OCI-LY7 (cell line): ENCODE data around the gene EBF3. TPM values are rescaled to one million over a fixed set of nuclear protein-coding genes. Genes with fewer than 3 reads are reported as not detected.

ENCODE experiments used
- BruUV-seq: library from RNA; stranded (reverse); fragments of 400-500 nt; replicated peaks from 2 replicates; lab custom pipeline; 2021; lab: Mats Ljungman, UMichigan
- CTCF ChIA-PET: fragments of 300-600 bp; sonication (Branson Sonifier 250); formaldehyde crosslinking; loops from one replicate; lab custom pipeline; 2022; ENCODE audit warnings: antibody characterized with exemption; ENCODE audit not compliant: unreplicated experiment; lab: Charles Lee
- POLR2A ChIA-PET: fragments of 300-600 bp; sonication (Branson Sonifier 250); formaldehyde crosslinking; loops from one replicate; lab custom pipeline; 2022; ENCODE audit warnings: antibody characterized with exemption; lab: Charles Lee
- DNase-seq: peaks from one replicate; pipeline ENCODE4 v3.0.0-alpha.2; 2015; ENCODE audit warnings: low spot score
- H2AFZ ChIP-seq: fragments of 200-600 bp; sonication (generic), shearing (Covaris generic); 2 replicates; pipeline ENCODE4 v1.6.1; 2014; ENCODE audit warnings: mild to moderate bottlenecking, antibody characterized with exemption, low read length, moderate library complexity
- H3K27ac ChIP-seq: fragments of 200-600 bp; sonication (generic); 2 replicates; pipeline ENCODE4 v1.5.1; 2014; ENCODE audit warnings: mixed run types, low read depth, mild to moderate bottlenecking, moderate library complexity, low read length, inconsistent platforms; ENCODE audit not compliant: poor library complexity, severe bottlenecking
- H3K36me3 ChIP-seq: fragments of 200-600 bp; sonication (generic); 2 replicates; pipeline ENCODE4 v1.6.1; 2014; ENCODE audit warnings: mild to moderate bottlenecking, antibody characterized with exemption, low read length, moderate library complexity, mixed read lengths; ENCODE audit not compliant: insufficient read depth
- H3K4me1 ChIP-seq: fragments of 200-600 bp; sonication (generic); 2 replicates; pipeline ENCODE4 v1.5.1; 2014; ENCODE audit warnings: mild to moderate bottlenecking, low read length; ENCODE audit not compliant: insufficient read depth, poor library complexity, severe bottlenecking
- H3K4me2 ChIP-seq: fragments of 200-600 bp; sonication (generic); 2 replicates; pipeline ENCODE4 v1.6.1; 2014; ENCODE audit warnings: mild to moderate bottlenecking, low read length
- H3K4me3 ChIP-seq: fragments of 200-600 bp; sonication (generic); 2 replicates; pipeline ENCODE4 v1.5.1; 2014; ENCODE audit warnings: mild to moderate bottlenecking, low read depth, low read length; ENCODE audit not compliant: poor library complexity, severe bottlenecking
- H3K79me2 ChIP-seq: fragments of 200-600 bp; sonication (generic); 2 replicates; pipeline ENCODE4 v1.6.1; 2016; ENCODE audit warnings: low read depth, mild to moderate bottlenecking, low read length, moderate library complexity, mixed read lengths; ENCODE audit not compliant: insufficient read depth
- H3K9me2 ChIP-seq: fragments of 200-600 bp; sonication (generic); 2 replicates; pipeline ENCODE4 v1.6.1; 2016; ENCODE audit warnings: mild to moderate bottlenecking, low read length, mixed read lengths; ENCODE audit not compliant: insufficient read depth
- H3K9me3 ChIP-seq: fragments of 200-600 bp; sonication (generic); 2 replicates; pipeline ENCODE4 v1.6.1; 2014; ENCODE audit warnings: mild to moderate bottlenecking, mixed run types, low read length, mixed read lengths
- H4K20me1 ChIP-seq: fragments of 200-600 bp; sonication (generic); 2 replicates; pipeline ENCODE4 v1.6.1; 2014; ENCODE audit warnings: mild to moderate bottlenecking, antibody characterized with exemption, low read length, moderate library complexity, mixed read lengths; ENCODE audit not compliant: insufficient read depth
- EZH2phosphoT487 ChIP-seq: fragments of 200-600 bp; sonication (generic); IDR thresholded peaks from 2 replicates; pipeline ENCODE4 v1.6.1; 2018; ENCODE audit warnings: low read depth, borderline replicate concordance, mild to moderate bottlenecking, mixed run types, antibody characterized with exemption, low read length, moderate library complexity, mixed read lengths
- intact Hi-C: fragments of 100-400 bp; cut with micrococcal nuclease; formaldehyde crosslinking; loops from one replicate; pipeline ENCODE4 v1.10.0; 2022; ENCODE audit not compliant: unreplicated experiment
- total RNA-seq, 2 experiments: library from RNA; depleted of rRNA in 1 of 2; stranded (reverse); fragments of >200 nt in 1 of 2; shearing (Covaris generic) in 1 of 2; gene quantifications; 2 replicates each; pipeline ENCODE4 v1.2.3, GENCODE V29; 2014 to 2022
- TF ChIP-seq, protein P1 (sequence below): fragments of 200-600 bp; sonication (generic); conservative IDR thresholded peaks from 2 replicates; pipeline ENCODE4 v1.5.1; 2014; ENCODE audit warnings: mild to moderate bottlenecking, antibody characterized with exemption, low read length, moderate library complexity, mixed read lengths

EBF3 gene
- total RNA-seq, 2 experiments from 2014 or later, result not detected

DNA sequence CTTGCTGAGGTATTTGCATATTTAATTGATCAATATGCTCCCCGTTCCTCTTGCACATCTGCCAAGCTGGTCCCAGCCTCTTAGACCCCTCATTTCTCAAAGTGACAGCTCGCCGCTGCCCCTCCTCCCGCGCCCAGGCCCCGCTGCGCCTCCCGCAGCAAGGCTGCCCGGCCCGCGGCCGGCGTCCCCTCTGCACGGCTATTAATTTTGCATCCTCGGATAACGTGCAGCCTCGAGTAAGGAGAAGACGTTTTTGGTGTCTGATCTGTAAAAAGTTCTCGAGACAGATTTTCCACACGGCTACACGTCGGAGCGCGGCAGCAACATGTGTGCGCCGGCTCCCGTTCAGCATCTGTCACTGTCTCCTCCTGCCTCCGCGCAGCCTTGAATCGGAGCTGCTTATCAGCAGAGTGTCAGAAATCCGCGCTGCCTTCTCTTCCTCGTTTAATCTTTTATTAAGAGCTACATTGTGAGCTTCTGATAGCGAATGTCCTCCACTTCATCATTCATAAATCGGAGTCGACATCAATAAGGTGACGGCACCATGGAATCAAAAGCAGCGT is 65.3 kb downstream of the EBF3 start:
- H3K4me3 ChIP-seq, result no peak overlapping the region
- no peak overlapping the region for H2AFZ ChIP-seq
- intact Hi-C loops, result no loop called here
- DNase-seq, result no peak
- H3K79me2 ChIP-seq, result no peaks in the 10 kb centered on the region
- POLR2A ChIA-PET, result no interaction called here
- no peaks in the 10 kb centered on the region for H3K4me1 ChIP-seq
- TF ChIP-seq, protein P1, sequence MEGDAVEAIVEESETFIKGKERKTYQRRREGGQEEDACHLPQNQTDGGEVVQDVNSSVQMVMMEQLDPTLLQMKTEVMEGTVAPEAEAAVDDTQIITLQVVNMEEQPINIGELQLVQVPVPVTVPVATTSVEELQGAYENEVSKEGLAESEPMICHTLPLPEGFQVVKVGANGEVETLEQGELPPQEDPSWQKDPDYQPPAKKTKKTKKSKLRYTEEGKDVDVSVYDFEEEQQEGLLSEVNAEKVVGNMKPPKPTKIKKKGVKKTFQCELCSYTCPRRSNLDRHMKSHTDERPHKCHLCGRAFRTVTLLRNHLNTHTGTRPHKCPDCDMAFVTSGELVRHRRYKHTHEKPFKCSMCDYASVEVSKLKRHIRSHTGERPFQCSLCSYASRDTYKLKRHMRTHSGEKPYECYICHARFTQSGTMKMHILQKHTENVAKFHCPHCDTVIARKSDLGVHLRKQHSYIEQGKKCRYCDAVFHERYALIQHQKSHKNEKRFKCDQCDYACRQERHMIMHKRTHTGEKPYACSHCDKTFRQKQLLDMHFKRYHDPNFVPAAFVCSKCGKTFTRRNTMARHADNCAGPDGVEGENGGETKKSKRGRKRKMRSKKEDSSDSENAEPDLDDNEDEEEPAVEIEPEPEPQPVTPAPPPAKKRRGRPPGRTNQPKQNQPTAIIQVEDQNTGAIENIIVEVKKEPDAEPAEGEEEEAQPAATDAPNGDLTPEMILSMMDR, result no peak
- TF ChIP-seq EZH2phosphoT487, result no peak
- no peaks in the 10 kb centered on the region for H4K20me1 ChIP-seq
- H3K36me3 ChIP-seq, result no peaks in the 10 kb centered on the region
- CTCF ChIA-PET, result no interaction called here
- no TSS peak for BruUV-seq
- H3K4me2 ChIP-seq, result no peak overlapping the region
- no peak overlapping the region for H3K27ac ChIP-seq
- no peaks in the 10 kb centered on the region for H3K9me3 ChIP-seq
- H3K9me2 ChIP-seq, result no peaks in the 10 kb centered on the region

DNA sequence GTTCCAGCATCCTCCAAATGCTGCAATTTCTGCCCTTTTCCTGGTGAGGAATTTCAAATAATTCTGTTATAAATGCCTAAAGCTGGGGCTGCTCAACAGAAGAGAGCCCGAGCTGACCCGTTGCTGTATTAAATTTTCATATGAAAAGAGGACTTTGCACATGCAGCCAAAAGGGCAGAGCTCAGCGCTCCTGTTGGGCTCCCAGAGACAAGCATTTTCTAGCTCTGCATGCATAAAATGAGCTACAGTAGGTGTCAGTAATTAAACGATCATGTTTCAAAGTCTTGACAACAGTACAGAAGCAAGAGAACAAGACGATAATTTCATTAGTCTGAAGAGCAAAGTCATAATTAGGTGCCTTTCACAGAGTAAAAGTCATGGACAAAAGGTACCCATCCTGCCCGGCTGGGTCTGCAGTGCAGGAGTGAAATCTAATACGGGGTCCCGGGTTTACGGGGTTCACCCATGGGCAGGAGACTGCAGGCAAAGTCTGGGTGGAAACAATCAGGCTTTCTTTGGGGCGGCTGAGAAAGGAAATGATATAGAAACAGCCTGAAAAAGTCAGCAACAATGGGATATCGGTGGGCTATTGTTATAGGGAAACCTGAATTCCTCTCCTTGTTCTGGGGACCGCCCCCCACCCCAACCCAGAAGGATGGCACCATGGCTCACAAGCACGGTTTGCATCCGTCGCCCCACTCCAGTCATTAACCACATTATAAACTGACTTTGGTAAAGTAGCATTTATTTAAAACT is 66.0 kb downstream of the EBF3 start:
- intact Hi-C loops, result no loop called here
- no peak for DNase-seq
- TF ChIP-seq, protein P1, result no peak
- no peak for TF ChIP-seq EZH2phosphoT487
- no peaks in the 10 kb centered on the region for H4K20me1 ChIP-seq
- H3K9me2 ChIP-seq, result no peaks in the 10 kb centered on the region
- no peaks in the 10 kb centered on the region for H3K4me1 ChIP-seq
- H3K36me3 ChIP-seq, result no peaks in the 10 kb centered on the region
- no peaks in the 10 kb centered on the region for H3K79me2 ChIP-seq
- no peak overlapping the region for H3K4me2 ChIP-seq
- no peak overlapping the region for H3K4me3 ChIP-seq
- no TSS peak for BruUV-seq
- CTCF ChIA-PET, result no interaction called here
- POLR2A ChIA-PET, result no interaction called here
- H2AFZ ChIP-seq, result no peak overlapping the region
- H3K9me3 ChIP-seq, result no peaks in the 10 kb centered on the region
- no peak overlapping the region for H3K27ac ChIP-seq

DNA sequence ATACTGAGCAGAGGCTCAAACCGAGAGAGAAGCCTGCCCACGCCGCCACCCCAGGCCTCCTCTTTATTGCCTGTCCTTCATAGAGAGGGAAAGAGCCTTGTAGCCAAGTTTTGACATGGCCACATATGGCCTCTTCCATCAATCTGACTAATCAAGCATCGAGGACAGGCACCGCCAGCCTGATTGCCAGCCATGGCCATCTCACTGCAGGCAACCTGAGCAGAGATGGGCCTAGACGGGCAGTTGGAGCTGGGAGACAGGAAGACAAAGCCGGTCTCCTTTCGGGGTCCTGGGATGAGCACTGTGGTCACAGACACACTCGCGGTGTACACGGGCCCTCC is 67.2 kb downstream of the EBF3 start:
- no peak for DNase-seq
- H3K9me2 ChIP-seq, result no peaks in the 10 kb centered on the region
- no peaks in the 10 kb centered on the region for H3K9me3 ChIP-seq
- no peaks in the 10 kb centered on the region for H3K4me1 ChIP-seq
- intact Hi-C loops, result no loop called here
- no peak for TF ChIP-seq EZH2phosphoT487
- TF ChIP-seq, protein P1, result no peak
- POLR2A ChIA-PET, result interaction anchor here (0.5 kb wide), 1 partner anchor 668 kb away, joined by 3 read pairs; no protein-coding TSS in a partner anchor
- H3K4me2 ChIP-seq, result no peak overlapping the region
- no peaks in the 10 kb centered on the region for H3K36me3 ChIP-seq
- H2AFZ ChIP-seq, result no peak overlapping the region
- BruUV-seq, result no TSS peak
- CTCF ChIA-PET, result no interaction called here
- H4K20me1 ChIP-seq, result no peaks in the 10 kb centered on the region
- H3K27ac ChIP-seq, result no peak overlapping the region
- H3K79me2 ChIP-seq, result no peaks in the 10 kb centered on the region
- no peak overlapping the region for H3K4me3 ChIP-seq
